GM21786 (cell line): ENCODE data around the gene LTC4S.
"Not testable (repeated sequence)": the region's sequence is repeated elsewhere in the genome, so short reads cannot be mapped to it uniquely, and the experiment has no call there.

ENCODE experiments used
- ATAC-seq: cut with Tn5 transposase; IDR thresholded peaks from one replicate; pipeline ENCODE4 v1.9.1; 2021; ENCODE audit not compliant: unreplicated experiment

The LTC4S gene

DNA sequence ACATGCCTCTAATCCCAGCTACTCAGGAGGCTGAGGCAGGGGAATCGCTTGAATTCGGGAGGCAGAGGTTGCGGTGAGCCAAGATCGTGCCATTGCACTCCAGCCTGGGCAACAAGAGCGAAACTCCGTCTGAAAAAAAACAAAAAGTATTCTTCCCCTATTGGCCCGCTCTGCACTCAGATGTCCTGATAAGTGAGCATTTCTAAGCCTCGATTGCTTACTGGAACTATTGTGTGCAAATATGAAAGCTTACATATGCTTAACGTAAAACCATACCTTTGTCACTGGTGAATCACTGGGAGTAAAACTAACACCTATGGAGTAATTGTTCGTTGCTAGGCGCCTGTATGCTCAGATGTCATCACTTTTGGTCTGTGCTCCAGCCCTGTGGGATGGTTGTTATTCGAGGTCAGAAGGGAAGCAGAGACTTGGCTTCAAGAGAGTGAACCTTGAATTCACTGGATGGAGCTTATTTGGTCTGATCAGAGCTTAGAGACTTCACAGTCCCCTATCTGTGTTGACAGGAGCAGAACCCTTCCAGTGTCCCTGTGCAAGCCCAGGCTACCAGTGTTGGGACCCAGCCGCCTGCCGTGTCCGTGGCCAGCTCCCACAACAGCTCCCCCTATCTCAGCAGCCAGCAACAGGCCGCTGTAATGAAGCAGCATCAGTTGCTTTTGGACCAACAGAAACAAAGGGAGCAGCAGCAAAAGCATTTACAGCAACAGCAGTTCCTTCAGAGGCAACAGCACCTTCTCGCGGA lies 25.3 kb upstream of the LTC4S start:
- ATAC-seq, result no peak

DNA sequence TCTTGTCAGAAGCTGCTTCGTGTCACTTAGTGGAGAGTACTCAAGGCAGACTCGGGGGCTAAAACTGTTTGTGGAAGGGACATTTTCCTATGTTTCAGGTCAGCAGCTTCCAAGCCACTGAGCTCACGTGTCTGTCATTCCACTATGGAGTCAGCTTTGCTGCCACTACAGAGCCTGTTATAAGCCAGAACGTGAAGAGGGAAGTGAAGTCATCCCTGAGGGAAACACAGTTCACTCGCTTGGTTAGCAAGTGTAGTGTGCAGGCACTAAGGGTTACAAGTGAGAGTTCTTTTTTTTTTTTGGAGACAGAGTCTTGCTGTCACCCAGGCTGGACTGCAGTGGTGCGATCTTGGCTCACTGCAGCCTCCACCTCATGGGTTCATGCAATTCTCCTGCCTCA lies 24.5 kb upstream of the LTC4S start:
- no peak for ATAC-seq

DNA sequence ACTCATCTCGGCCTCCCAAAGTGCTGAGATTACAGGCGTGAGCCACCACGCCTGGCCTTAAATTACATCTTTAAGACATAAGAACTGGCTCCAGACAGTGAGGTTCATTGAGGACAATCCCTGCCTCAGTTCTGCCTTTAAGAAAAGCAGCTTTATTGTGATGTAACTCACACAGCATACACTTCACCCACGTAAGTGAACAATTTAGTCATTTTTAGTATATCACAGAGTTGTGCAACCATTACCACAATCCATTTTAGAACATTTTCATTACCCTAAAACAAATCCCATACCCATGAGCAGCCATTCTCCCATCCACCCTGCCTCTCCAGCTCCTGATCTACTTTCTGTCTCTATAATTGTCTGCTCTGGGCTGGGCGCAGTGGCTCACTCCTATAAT lies 24.0 kb upstream of the LTC4S start:
- ATAC-seq, result no peak

DNA sequence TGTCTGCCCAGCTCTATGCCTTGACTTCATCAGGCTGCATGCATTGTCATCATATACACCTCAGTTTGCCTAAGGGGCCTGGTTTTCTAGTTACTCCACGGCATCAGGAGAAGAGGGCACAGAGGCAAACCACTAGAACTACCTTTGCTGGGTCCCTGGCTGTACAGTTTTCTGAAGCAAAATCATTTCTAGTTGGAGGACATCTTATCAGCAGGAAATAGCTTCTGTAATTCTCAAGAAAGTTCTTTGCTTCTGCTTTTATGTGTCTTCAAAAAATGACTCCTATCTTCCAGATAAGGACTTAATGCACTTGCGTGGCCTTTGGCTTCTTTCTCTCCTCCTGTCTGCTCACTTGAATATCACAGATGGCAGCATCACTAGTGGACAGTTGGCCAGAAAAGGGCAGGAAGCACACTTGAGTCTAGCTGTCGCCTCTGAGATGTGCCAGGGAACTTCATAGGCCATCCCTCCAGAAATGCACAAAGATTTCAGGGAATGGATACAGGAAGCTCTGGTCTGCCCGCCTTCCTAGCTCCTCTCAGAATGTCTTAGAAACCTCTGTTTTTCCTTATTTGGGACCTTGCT lies 22.4 kb upstream of the LTC4S start:
- no peak for ATAC-seq

DNA sequence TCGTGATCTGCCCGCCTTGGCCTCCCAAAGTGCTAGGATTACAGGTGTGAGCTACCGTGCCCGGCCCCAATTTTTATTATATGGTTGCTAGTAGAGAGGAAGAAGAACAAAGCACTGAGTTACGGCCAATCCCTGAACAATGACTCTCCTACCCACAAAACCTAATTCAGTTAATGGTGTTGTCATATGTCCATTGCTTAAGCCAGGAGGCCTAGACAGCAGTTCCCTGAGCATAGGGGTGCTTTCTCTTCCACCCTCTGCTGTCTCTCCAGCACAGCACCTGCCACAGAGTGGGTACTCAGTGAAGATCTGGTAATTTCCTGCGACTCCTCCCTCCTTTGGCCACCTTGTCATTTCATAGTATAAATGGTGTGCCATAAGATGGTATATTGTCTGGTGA lies 21.4 kb upstream of the LTC4S start:
- ATAC-seq, result no peak

DNA sequence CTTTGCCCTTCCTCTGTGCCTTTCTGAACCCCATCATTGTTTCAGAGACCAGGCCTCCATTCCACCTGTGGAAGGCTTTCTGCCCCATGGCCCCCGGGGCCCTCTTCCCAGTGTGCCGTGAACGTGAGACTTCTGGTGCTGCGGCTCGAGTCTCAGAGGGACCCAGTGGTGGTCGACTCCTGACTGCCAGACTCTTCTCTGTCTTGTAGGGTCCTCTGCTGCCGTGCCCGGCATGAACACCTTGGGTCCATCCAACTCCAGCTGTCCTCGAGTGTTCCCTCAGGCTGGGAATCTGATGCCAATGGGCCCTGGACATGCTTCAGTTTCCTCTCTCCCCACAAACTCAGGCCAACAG lies 20.1 kb upstream of the LTC4S start:
- no peak for ATAC-seq

DNA sequence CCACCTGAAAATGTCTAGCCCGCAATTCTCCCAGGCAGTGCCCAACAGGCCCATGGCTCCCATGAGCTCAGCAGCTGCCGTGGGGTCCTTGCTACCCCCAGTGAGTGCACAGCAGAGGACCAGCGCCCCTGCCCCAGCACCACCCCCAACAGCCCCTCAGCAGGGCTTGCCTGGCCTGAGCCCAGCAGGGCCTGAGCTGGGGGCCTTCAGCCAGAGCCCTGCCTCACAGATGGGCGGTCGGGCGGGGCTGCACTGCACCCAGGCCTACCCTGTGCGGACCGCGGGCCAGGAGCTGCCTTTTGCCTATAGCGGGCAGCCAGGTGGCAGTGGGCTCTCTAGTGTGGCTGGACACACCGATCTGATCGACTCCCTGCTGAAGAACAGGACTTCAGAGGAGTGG lies 19.3 kb upstream of the LTC4S start:
- no peak for ATAC-seq

DNA sequence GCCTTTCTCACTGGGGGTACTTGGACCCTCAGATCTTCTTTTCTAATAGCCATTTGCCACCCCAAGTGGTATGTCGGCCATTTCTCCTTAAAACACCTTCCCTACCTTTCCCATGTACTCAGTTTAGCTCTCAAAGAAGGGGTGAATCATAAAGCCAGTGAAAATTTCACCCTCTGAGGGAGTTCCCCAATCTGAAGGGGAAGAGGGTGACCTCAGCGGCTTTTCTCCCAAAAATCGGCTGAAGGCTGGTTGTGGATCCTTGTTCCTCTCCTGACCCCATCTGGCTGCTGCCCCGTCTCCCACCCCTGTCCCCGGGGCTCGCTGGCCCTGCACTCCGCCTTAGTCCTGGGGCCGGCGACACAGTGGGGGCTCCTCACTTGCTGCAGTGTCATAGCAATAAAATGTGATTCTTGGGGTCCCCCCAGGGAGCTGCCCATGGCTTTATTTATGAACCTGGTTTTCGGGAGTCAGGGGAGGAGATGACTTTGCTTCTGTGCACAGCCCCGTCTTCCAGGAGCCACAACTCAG lies 17.3 kb upstream of the LTC4S start:
- no peak for ATAC-seq

DNA sequence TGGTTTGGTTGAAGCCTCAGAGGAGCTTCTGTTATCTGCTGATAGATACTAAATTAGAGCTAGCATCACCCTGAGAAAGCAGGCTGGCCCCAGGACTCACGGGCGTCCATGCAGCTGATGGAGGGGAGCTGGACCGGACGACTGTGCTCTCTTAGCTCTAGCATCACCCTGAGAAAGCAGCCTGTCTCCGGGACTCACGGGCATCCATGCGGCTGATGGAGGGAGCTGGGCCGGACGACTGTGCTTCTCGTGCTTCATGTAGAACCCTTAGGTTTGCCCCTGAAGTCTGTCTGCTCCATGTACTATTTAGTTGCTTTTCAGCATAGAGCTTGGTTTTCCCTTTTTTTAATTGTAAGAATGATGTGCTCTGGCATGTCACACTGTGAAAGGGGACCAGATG lies 16.3 kb upstream of the LTC4S start:
- no peak for ATAC-seq

DNA sequence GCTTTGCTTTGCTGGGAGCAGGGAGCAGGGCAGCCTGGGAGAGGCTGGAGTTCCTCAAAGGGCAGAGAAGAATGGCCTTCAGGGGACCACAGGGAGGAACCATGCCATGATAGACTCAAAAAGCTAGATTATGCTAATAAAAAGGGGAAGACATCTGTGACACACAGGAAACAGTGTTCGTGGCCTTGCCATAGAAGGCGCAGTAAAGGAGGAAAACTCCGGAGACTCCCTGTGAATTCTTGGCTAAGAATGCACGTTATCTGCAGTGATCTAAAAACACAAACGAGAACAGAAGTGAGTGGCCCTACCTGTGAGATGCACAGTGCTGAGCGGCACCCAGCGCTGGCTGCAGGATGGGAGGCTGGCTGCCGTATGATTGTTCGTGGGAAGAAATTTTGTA lies 15.9 kb upstream of the LTC4S start:
- ATAC-seq, result no peak

DNA sequence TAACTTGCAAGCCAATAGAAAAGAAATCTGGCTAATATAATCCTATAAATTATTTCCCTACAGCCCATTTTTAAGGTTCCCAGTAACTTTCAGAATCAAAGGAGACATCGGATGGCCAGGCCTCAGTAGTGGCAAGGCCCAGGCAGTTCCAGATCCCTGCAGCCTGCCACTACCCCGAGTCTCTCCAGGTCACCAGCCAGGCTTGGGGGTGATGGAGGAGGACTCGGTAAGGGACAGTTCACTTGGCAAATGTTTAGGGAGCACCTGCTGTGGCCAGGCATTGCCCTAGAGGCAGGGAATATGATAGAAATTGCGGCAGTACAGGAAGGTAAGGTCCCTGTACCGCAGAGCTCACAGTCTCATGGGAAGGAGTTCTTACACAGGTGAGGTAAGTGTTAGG lies 15.2 kb upstream of the LTC4S start:
- no peak for ATAC-seq

DNA sequence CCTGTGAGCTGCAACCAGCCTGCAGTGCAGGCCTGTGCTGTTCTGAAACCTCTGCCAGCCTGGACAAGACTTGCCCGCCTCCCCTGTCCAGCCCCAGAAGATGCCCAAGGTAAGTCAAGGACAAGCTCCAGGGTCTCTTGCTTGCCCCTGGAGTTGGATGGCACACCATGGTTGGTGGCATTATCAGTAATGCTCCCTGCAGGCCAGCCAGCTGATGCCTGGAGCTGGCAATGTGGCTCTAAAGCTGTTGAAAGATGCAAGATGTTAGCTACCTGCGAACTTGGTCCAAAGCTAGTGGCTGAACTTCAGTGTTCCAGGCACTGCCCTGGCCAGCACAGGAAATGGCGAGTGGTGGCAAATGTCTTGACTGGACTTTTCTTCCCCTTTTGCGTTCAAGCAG lies 14.0 kb upstream of the LTC4S start:
- ATAC-seq, result no peak

DNA sequence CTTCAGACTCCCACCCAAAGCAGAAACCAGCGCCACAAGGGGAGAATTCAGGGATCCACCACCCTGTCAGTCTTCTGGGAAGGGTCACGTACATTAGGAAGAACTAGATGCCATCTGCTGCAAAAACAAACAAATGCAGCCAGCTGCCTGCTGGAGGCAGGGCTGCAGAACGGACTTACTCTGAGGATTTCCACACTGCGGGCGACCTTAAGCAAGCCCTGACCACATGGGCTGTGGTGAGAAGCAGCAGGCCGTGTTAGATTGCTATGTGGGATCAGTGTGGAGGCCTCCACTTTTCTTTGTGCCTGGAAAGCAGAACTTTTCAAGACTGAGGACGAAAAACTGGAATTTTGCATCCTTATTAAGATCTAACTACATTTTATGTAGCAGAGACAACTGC lies 13.4 kb upstream of the LTC4S start:
- no peak for ATAC-seq

DNA sequence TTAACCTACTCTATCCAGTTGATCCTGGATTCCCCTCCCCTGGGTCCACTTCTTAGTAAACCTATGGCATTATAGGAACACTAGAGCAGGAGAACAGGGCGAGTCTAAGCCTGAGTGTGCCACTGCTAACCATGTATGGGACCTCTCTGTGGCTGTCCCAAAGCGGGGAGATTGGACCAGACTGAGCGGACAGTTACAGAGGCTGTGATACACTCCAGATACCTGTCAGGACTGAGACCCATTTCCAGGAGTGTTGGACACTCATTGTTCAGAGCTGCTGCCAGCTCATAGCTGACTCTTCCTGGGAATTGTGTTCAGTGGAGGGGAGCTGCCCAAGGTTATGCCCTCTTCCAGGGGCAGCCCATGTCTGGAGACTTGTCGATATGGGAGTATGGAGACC lies 11.9 kb upstream of the LTC4S start:
- no peak for ATAC-seq

DNA sequence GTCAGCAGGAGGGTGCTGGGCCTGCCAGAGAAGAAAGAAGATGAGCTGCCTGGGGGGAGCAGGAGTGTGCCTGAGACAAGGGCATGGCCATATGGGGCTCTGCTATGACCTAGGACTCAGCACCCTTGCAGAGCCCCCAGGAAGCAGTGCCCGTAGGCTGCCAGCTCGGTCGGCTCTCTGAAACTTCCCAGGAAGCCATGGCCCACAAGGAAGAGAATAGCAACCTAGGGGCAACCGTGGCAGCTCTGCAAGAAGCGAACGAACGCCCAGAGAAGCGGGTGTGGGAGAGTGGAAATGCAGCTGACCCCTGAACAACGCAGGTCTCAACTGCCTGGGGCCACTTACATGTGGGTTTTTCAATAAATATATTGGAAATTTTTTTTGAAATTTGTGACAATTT lies 10.7 kb upstream of the LTC4S start:
- no peak for ATAC-seq

DNA sequence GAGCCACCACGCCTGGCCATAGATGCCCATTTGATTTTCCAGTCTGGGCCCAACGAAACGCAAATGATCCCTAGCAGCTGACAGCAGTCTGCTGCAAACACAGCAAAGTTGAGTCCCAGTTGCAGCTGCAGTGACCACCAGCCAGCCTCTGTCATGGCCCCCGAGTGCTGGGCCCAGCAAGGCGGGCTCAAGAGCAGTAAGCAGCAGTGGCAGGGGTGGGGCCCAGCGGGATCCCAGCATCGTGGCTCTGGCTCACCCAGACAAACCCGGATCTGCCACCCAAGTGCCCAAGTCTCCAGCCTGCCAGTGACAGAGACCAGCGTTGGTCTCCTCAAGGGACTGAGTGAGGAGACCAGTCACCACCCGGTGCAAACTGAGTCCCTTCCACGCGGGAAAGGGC lies 6.9 kb upstream of the LTC4S start:
- no peak for ATAC-seq

DNA sequence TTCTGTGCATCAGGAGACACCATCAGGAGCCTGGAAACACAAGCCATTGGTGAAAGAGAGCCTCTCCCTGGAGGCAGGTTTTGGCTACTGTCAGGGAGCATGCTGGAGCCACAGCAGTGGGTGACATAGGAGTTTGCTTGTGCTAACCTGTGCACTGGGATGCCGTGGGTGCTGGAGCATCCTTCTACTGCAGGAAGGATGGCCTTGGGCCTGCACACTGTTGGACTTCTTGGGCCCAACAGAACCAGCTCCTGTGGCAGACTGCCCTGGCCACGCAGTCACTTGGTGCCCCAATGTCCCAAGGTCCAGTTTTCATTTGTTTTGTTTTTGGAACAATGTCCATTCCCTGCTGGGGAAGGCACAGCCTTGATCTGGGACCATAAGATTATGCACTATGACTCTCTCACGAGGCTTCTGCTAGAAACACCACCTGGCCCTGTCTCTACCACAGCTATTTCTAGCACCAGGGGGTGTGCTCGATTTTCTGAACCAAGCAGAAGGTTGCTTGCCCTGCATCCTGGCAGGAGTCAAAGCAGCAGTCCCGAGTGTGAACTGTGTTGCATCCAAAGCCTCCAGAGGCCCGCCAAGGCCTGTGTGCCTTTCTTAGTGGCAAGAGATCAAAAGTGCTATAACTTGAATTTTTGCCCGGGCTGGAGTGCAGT lies 5.5 kb upstream of the LTC4S start:
- ATAC-seq, result no peak

DNA sequence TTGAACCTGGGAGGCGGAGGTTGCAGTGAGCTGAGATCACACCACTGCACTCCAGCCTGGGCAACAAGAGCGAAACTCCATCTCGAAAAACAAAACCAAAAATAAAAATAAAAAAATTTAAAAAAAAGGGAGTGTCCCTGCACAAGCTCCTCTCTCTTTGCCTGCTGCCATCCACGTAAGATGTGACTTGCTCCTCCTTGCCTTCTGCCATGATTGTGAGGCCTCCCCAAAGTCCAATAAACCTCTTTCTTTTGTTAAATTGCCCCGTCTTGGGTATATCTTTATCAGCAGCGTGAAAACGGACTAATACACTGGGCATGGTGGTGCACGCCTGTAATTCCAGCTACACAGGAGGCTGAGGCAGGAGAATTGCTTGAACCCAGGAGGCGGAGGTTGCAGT lies 4.5 kb upstream of the LTC4S start:
- not testable (repeated sequence) for ATAC-seq

DNA sequence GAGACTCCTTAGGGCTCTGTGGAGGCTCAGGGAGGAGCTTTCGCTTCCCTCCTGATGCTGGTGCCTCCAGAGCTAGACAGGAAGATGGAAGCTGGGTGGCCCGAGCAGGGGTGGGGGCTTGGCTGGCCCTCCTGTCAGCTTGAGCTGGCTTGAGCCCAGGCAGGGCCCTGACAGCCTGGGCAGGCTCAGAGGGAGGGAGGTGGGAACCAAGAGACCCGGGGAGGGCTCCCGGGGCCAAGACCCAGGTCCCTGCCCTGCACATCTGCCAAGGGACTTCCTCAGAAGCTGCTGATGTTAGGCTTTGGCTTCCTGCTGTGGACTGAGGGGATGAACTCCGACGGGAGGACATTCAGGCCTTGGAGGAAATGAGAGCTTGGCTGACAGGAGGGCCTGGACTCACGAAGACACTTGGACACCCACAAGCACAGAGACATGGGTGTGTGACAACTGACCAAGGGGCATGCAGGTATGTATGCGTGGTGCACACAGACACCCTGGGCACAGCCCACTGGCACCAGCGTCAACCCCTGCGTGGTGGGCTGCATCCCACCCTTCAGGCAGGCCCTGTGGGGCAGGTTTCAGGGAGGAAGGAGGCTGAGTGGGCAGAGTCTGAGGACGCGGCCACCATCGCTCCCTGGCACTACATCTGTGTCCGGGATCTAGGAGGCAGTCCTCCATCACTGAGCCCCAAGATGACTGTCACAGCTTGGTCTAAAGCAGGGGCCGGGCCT lies 1.7 kb upstream of the LTC4S start:
- no peak for ATAC-seq

DNA sequence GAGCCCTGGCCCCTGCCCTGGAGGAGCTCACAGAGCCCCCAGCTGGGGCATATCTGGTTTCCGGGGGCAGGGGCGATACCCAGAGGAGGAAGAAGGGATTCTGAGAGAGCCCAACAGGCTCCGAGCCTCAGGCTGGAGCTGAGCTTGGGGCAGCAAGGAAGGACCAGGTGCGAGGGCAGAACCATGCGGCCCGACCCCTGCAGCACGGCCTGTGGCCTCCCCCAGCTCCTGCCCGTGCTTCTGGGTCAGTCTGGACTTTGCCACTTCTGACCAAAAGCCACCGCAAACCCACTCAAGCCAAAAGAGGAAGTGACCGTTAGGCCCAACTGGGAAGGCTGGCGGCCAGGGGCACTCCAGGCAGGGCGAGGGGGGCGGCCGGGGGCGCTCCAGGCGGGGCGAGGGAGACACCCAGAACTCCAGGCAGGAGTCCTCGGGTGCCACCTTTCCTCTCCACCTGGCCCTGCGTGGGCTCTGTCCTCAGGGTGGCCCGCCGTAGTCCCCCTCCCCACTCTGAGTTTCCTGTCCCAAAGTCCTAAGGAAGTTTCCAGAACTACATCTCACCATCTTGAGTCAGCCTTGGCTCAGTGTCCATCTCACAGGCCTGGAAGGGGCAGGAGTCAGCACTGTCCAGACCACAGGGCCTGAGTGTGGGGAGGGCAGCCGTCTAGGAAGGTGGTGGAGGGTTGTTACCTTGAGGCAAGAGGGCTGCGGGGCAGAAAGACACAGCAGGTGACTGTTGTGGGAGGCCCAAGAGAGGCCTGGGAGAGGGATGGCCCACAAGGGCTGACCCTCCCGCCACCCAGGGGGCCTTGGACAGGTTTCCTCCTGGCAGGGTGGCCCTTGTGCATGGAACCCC lies 946 bp upstream of the LTC4S start:
- no peak for ATAC-seq

DNA sequence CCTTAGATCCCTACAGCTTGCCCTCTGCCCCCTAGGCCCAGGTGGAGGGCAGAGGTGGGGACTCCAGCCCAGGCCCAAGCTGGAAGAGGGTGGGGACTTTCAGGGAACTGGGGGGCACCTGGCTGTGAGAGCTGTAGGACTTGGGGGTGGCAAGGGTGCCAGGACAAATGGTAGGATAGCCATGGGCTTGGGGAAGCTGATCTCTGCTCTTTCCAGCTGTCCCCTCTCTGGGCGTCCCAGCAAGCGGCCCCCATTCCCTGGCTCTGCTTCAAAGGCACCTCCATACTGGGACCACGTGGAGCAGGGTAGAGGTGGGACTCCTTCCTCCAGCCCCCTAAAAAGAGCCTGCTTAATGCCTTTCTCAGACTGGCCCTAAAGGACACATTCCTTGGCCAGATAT lies 385 bp downstream of the LTC4S start:
- no peak for ATAC-seq
